ENCODE measurements around the gene ISYNA1.

DNA sequence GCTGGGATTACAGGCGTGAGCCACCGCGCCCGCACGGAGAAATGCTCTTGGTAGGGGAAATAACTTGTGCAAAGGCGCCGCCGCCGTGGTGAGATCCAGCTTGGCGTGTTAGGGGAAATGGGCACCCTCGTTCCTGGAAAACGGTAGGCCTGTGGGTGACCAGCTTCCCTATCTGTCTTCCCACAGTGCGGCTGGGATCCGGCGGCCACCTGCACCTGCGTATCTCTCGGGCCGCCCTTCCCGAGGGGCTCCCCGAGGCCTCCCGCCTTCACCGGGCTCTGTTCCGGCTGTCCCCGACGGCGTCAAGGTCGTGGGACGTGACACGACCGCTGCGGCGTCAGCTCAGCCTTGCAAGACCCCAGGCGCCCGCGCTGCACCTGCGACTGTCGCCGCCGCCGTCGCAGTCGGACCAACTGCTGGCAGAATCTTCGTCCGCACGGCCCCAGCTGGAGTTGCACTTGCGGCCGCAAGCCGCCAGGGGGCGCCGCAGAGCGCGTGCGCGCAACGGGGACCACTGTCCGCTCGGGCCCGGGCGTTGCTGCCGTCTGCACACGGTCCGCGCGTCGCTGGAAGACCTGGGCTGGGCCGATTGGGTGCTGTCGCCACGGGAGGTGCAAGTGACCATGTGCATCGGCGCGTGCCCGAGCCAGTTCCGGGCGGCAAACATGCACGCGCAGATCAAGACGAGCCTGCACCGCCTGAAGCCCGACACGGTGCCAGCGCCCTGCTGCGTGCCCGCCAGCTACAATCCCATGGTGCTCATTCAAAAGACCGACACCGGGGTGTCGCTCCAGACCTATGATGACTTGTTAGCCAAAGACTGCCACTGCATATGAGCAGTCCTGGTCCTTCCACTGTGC, 49.6 kb downstream of the ISYNA1 start:
- TF ChIP-seq, protein P1, sequence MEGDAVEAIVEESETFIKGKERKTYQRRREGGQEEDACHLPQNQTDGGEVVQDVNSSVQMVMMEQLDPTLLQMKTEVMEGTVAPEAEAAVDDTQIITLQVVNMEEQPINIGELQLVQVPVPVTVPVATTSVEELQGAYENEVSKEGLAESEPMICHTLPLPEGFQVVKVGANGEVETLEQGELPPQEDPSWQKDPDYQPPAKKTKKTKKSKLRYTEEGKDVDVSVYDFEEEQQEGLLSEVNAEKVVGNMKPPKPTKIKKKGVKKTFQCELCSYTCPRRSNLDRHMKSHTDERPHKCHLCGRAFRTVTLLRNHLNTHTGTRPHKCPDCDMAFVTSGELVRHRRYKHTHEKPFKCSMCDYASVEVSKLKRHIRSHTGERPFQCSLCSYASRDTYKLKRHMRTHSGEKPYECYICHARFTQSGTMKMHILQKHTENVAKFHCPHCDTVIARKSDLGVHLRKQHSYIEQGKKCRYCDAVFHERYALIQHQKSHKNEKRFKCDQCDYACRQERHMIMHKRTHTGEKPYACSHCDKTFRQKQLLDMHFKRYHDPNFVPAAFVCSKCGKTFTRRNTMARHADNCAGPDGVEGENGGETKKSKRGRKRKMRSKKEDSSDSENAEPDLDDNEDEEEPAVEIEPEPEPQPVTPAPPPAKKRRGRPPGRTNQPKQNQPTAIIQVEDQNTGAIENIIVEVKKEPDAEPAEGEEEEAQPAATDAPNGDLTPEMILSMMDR (conservative IDR thresholded peaks at IDR 0.05; ENCODE audit: low read length) = peak; percentile 84
- TF ChIP-seq EZH2phosphoT487 (IDR thresholded peaks at IDR 0.05; ENCODE audit: borderline replicate concordance) = no peak

Measured in Loucy (cell line).